SJSA1 (cell line): ENCODE measurements around the gene USP40. TPM values are rescaled to one million over a fixed set of nuclear protein-coding genes. Genes with fewer than 3 reads are reported as not detected.

Experiments used
- DNase-seq, 2 experiments: peaks; one replicate each; pipeline ENCODE4 v3.0.0-alpha.2; 2015 to 2020; ENCODE audit warnings: low spot score in 2 of 2, low read depth in 1 of 2
- H3K27ac ChIP-seq: fragments of 250-450 bp; sonication (Bioruptor Pico); 2 replicates; pipeline ENCODE4 v1.5.1; 2020; ENCODE audit warnings: mild to moderate bottlenecking, moderate library complexity
- H3K27me3 ChIP-seq: fragments of 250-450 bp; sonication (Bioruptor Pico); replicated peaks from 2 replicates; pipeline ENCODE4 v1.5.1; 2020; ENCODE audit warnings: mild to moderate bottlenecking, moderate library complexity
- H3K36me3 ChIP-seq: fragments of 250-450 bp; sonication (Bioruptor Pico); 2 replicates; pipeline ENCODE4 v1.5.1; 2020; ENCODE audit warnings: mild to moderate bottlenecking
- H3K4me1 ChIP-seq: fragments of 250-450 bp; sonication (Bioruptor Pico); replicated peaks from 2 replicates; pipeline ENCODE4 v1.6.1; 2021; ENCODE audit warnings: mild to moderate bottlenecking
- H3K4me3 ChIP-seq: fragments of 250-450 bp; sonication (Bioruptor Pico); 2 replicates; pipeline ENCODE4 v1.5.1; 2020; ENCODE audit warnings: mild to moderate bottlenecking
- H3K9me3 ChIP-seq: fragments of 250-450 bp; sonication (Bioruptor Pico); replicated peaks from 2 replicates; pipeline ENCODE4 v1.5.1; 2020; ENCODE audit warnings: mild to moderate bottlenecking
- total RNA-seq: library from RNA; depleted of rRNA; stranded (reverse); fragments of >200 nt; shearing (Covaris generic); gene quantifications from 2 replicates; pipeline ENCODE4 v1.2.3, GENCODE V29; 2014

The USP40 gene
- total RNA-seq, 1 experiment from 2014 or later: 25.4 TPM

DNA sequence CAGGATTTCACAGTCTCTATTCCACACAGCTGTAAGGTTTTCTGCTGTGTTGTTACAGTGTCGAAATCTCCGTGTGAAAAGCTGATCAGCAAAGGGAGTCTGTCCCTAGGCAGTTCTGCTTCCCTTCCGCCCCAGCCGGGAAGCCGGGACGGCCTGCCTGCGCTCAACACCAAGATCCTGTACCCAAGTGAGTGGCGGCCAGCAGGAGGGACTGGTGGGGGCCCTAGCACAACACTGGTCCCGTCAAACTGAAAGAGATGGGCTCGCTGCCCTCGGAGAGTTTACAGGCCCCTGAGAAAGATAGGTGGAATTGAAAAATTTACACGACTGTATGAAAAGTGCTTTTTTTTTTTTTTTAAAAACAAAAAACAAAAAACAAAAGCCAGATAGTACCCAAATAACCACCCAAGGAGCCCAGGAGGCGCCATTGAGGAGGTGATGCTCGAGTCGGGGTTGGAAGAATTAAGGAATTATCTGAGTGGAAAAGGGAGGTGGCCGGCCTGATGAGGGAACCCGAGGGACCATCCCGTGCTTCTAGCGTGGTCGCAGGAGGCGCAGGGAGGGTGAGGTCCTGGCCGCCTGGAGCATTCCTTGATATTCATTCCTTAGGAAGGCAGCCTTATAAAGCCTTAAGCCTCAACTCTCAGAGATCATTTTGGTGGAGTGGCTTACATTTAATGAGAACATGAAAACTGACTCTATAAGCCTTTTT is 115.6 kb downstream of the USP40 start:
- no peak overlapping the region for H3K4me3 ChIP-seq
- H3K27me3 ChIP-seq: no peaks in the 10 kb centered on the region
- DNase-seq: no peak
- H3K36me3 ChIP-seq: peaks cover 81% of the 10 kb centered on the region
- no peaks in the 10 kb centered on the region for H3K9me3 ChIP-seq
- H3K4me1 ChIP-seq: 0 out of 2 replicates have a peak, but pooled peaks cover 5% of the 10 kb centered on the region
- no peak overlapping the region for H3K27ac ChIP-seq

DNA sequence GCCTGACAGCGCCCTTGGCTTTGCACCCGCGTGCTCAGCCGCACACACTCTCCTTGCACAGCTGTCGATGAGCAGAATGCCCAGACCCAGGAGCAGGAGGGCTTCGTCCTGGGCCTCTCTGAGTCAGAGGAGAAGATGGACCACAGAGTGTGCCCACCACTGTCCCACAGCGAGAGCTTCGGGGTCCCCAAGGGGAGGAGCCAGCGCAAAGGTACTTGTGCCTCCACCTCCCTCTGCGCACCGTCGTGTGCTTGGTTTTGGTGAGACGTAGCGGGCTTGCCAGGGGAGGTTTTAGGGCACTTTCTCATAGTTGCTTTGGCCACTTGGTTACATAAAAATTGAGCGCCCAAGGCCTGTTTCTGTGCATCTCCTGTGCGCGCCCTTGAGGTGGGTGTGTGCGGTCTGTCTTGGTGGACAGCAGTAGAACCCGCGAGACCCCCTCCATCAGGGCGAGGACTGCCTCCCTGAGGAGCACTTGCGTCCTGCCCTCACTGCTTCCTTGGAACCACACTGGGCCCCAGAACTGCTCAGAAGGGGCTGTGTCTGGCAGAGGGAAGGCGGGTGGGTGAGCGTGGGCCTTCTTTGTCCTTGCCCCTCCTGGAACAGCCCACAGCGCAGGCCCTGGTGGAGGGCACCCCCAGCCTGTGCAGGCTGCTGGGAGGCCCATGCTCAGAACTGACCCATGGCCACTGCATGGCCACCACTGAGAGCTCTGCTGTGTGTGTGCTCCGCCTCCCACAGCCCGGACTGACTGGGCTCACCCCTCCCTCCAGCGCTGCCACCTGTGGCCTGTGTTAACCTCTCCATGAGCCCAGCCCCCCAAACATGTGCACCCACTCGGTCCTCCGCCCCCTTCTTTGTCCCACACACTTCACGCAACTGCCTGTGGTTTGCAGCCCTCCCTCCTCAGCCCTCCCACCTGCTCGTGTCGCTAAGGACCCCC is 116.4 kb downstream of the USP40 start:
- H3K4me3 ChIP-seq: no peak overlapping the region
- H3K27me3 ChIP-seq: no peaks in the 10 kb centered on the region
- H3K4me1 ChIP-seq: 0 out of 2 replicates have a peak, but pooled peaks cover 5% of the 10 kb centered on the region
- peak in 1 of 2 experiments; percentile 36 for DNase-seq
- peaks cover 81% of the 10 kb centered on the region for H3K36me3 ChIP-seq
- H3K27ac ChIP-seq: no peak overlapping the region
- H3K9me3 ChIP-seq: no peaks in the 10 kb centered on the region

DNA sequence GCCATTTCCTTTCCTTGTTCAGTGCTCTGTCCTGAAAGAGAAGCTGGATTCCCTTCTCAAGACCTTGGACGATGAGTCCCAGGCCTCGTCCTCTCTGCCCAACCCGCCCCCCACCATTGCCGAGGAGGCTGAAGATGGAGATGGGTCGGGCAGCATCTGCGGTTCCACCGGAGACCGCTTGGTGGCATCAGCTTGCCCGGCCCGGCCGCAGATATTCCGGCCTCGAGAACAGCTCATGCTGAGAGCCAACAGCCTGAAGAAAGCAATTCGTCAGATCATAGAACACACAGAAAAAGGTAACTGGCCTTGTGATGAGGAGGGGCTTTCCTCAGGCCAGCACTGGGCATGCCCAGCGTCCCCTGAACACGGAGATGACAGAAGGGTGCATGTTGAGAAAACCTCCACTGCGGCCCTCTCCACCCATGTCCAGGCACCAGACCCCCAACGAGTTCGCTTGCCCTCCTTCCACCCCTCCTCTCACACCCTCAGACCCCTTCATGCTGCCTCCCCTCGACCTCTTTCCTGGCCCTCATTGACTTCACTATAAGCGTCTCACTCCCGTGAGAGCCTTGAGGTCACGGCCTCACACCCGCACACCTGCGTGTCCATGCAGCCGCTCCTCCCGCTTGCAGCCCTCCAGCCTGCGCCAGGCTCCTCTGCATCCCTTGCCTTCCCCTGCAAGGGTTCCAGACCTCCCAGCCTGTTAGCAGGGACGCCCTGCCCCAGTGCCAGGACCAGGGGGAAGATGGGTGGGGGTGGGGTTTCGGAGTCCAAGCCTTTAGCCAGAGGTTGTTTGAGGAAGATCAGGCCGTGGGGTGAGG is 117.3 kb downstream of the USP40 start:
- Histone ChIP-seq H3K27ac (no peak overlapping the region; the same call in 1 of the 2 replicates), H3K4me1 (0 out of 2 replicates have a peak, but pooled peaks cover 5% of the 10 kb centered on the region), H3K27me3 (no peaks in the 10 kb centered on the region), H3K36me3 (peaks cover 82% of the 10 kb centered on the region), H3K9me3 (no peaks in the 10 kb centered on the region), H3K4me3 (no peak overlapping the region)
- DNase-seq: peak; percentile 23 to 64

DNA sequence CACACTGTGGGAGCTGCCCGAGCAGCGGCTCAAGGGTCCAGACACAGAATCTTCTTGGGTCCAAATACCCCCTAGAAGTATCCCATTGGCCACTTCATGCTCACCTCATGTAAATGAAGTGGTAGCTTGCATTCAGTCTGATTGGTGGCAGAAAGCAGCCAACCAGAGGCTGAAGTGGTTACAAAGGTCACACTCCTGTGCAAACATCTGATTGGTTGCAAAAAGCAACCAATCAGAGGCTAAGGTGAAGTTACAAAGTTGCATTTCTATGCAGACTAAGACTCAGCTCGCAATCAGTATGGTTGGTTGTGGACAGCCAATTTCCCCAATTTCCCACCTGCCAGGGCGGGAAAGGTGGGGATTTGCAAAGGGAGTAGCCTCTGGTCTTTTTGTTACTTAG is 118.0 kb downstream of the USP40 start:
- H3K27me3 ChIP-seq: no peaks in the 10 kb centered on the region
- 0 out of 2 replicates have a peak, but pooled peaks cover 5% of the 10 kb centered on the region for H3K4me1 ChIP-seq
- H3K27ac ChIP-seq: no peak overlapping the region; the same call in 1 of the 2 replicates
- H3K9me3 ChIP-seq: no peaks in the 10 kb centered on the region
- H3K4me3 ChIP-seq: no peak overlapping the region
- H3K36me3 ChIP-seq: peaks cover 83% of the 10 kb centered on the region
- DNase-seq: no peak

DNA sequence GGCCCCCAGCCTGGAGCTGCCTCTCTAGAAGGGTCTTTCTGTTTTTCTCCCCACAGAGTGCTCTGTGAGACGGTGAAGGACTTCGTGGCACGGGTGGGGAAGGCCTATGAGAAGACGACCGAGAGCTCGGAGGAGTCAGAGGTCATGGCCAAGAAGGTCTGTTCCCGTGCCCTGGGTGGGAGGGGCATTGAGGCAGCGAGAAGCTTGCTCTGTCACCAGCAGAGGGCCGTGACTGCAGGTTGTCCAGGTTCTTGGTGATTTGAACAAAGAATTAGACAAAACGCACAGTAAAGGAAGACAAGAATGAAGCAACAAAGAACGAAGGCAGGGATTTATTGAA is 118.4 kb downstream of the USP40 start:
- no peak for DNase-seq
- H3K4me3 ChIP-seq: no peak overlapping the region
- H3K27ac ChIP-seq: no peak overlapping the region

DNA sequence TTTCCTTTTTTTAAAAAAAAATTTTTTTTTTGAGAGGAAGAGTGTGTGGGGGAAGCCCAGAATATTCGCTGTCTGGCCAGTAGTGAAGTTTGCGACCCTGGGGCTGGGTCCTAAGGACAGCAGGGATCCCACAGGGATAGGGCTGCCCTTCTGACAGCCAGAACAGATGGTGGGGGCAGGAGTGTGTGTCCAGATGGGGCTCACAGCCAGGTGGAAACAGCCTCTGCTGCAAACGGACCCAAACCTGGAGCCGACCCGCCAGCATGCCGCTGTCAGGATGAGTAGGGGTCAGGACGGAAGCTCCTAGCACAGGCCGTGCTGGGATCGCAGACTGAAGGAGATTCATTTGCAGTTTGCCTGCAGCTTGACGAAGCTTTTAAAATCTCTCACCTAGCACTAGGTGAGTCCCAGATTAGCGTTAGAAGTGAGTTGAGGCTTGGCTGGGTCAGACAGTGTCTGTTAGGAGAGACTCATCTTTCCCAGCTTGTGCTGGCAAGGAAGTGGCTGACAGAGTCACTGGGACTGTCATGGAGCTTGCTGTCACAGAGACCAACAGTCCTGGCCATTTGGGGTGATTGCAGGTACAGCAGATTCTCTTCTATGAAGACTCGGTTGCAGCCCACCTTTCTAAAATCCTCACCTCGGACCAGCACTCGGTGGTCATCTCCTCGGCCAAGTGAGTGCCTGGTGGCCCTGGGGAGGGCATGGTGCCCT is 118.9 kb downstream of the USP40 start:
- DNase-seq: no peak
- Histone ChIP-seq H3K27me3 (no peaks in the 10 kb centered on the region), H3K27ac (no peak overlapping the region), H3K4me1 (0 out of 2 replicates have a peak, but pooled peaks cover 5% of the 10 kb centered on the region), H3K4me3 (no peak overlapping the region), H3K36me3 (peaks cover 85% of the 10 kb centered on the region), H3K9me3 (no peaks in the 10 kb centered on the region)

More for the DNA sequence above, 118.4 kb downstream of the USP40 start:
- H3K27me3 ChIP-seq: no peaks in the 10 kb centered on the region
- H3K36me3 ChIP-seq: peaks cover 83% of the 10 kb centered on the region
- H3K4me1 ChIP-seq: 0 out of 2 replicates have a peak, but pooled peaks cover 5% of the 10 kb centered on the region
- no peaks in the 10 kb centered on the region for H3K9me3 ChIP-seq

DNA sequence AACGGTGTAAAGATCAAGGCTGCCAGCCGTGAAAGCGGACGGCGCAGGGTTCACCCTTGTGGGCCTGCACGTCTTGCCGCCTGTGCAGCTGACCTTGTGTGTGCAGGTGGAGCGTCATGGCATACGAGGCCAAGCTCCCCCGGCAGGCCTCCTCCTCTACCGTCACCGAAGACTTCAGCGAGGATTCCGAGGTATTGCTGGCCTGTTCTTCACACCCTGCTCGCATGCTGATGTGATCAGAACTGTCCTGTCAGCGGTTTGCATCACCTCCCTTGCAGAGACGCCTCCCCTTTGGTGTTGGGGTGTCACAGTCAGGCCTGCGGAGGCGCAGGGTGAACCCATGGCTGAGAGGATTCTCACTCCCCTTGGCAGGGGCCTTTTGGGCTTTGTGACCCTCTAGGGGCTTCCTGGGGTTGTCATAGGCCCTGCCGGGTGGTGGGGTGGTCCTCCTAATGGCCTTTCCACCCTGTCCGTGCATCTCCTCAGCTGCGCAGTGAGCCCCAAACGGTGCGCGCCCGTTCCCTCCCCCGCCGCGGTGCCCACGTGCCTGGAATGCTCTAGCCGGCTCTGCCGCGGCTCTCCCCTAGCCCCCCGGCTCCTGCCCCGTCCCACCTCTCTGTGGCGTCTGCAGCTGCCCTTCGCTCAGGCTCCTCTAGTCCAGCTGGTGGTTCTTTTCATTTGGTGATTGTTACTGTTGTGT is 119.8 kb downstream of the USP40 start:
- peak in 1 of 2 experiments; percentile 25 for DNase-seq
- Histone ChIP-seq H3K27ac (no peak overlapping the region), H3K4me3 (no peak overlapping the region), H3K27me3 (no peaks in the 10 kb centered on the region), H3K36me3 (peaks cover 82% of the 10 kb centered on the region), H3K9me3 (no peaks in the 10 kb centered on the region), H3K4me1 (0 out of 2 replicates have a peak, but pooled peaks cover 5% of the 10 kb centered on the region)

DNA sequence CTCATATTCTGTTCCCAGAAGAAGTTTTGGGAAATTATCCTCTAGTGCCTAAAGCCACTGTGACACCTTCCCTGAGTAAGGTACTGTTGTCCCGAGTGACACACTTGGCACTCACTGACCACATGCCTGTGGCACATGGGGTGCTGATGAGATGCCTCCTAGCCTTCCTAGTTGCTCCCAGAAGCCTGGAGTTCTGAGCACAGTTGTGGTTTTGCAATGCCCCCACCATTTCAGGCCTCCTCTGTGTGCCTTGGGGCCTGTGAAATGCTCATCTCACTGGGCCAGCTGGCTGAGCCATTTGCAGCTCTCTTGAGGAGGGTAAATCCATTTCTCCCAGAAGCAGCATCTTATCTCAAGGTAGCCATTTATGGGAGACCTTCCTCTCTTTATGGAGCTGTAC is 120.5 kb downstream of the USP40 start:
- H3K9me3 ChIP-seq: no peaks in the 10 kb centered on the region
- peak in 1 of 2 experiments; percentile 15 for DNase-seq
- peaks cover 82% of the 10 kb centered on the region for H3K36me3 ChIP-seq
- no peaks in the 10 kb centered on the region for H3K27me3 ChIP-seq
- H3K4me1 ChIP-seq: 0 out of 2 replicates have a peak, but pooled peaks cover 5% of the 10 kb centered on the region
- H3K4me3 ChIP-seq: no peak overlapping the region
- H3K27ac ChIP-seq: no peak overlapping the region

DNA sequence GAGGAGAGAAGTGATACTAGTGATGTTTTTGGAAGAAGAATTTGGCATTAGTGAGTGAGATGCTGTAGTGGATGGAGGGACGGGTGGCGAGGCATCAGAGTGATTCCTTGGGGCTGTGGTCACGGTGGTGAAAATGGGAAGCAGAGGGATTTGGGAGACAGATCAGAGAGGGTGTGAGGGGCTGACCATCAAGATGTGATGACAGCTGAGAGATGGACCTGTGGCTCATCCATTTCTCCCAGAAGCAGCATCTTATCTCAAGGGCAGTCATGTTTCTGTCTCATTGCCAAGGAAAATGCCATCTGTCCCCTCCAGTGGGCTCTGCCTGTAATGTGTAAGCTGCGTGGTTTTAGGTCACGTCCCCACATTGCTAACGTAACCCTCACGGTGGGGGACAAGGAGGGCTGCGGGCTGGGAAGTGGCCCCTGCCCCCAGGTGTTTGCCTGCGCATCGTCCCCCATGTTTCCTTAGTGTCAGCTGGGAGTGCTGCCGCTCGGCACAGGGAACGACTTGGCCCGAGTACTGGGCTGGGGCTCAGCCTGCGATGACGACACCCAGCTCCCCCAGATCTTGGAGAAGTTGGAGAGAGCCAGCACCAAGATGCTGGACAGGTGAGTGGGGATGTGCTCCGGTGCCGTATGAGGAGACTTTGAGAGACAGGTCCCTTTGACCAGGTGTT is 121.3 kb downstream of the USP40 start:
- Histone ChIP-seq H3K4me3 (no peak overlapping the region), H3K27me3 (no peaks in the 10 kb centered on the region), H3K36me3 (peaks cover 81% of the 10 kb centered on the region), H3K27ac (no peak overlapping the region), H3K4me1 (0 out of 2 replicates have a peak, but pooled peaks cover 5% of the 10 kb centered on the region), H3K9me3 (no peaks in the 10 kb centered on the region)
- no peak for DNase-seq

DNA sequence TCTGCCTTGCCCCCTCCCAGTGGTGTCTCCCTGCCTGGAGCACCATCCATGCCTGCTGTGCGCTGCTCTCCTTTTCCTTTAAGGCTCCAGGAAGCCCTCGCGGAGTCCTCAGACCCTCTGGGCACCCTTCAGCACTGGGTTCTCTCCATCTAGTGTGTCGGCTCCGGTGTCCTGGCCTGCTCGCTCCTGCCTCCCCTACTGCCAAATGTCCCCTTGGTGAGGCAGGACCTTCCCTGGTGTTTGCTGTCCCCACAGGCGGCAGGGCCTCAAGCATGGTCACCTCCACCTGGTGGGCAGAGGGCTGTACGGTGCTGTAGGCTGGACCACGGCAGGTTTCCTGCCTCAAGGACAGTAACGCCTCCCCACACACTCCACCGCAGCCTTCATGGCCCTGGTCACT is 122.1 kb downstream of the USP40 start:
- H3K27ac ChIP-seq: no peak overlapping the region

DNA sequence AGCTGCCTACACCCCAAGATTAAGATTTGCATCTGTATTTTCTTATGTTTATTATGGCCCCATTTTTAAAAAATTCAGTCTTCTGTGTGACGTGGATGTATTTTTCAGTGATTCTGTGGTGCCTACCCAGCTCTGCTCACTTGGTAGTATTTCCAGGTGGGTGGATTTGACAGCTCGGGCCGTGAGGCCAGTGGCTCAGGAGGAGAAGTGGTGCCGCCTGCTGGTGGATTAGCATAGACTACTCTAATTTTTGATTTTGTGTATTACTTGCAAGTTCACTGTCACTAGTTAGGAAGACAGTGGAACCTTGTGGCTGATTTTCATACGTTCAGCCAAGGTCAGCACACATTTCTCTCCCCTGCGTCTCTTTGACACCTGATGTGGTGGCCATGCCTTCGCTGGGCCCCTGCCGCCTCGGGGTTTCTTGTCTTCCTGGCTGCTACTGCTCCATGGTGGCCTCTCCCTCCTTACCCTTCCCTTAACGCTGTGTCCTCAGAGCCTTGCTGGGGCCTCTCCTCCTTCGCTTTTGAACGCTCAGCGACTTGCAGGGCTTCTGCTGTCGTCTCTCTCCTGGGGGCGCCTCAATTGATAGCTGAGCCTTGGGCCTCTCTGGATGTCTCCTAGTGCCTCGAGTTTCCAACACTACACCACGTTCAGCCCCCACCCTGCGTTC is 122.9 kb downstream of the USP40 start:
- Histone ChIP-seq H3K4me3 (no peak overlapping the region), H3K36me3 (peaks cover 75% of the 10 kb centered on the region), H3K4me1 (no peaks in the 10 kb centered on the region), H3K9me3 (no peaks in the 10 kb centered on the region), H3K27ac (no peak overlapping the region), H3K27me3 (no peaks in the 10 kb centered on the region)
- peak; percentile 52 to 76 for DNase-seq

More for the DNA sequence above, 122.1 kb downstream of the USP40 start:
- Histone ChIP-seq H3K9me3 (no peaks in the 10 kb centered on the region), H3K27me3 (no peaks in the 10 kb centered on the region), H3K4me3 (no peak overlapping the region), H3K4me1 (0 out of 2 replicates have a peak, but pooled peaks cover 5% of the 10 kb centered on the region), H3K36me3 (peaks cover 77% of the 10 kb centered on the region)
- DNase-seq: no peak

DNA sequence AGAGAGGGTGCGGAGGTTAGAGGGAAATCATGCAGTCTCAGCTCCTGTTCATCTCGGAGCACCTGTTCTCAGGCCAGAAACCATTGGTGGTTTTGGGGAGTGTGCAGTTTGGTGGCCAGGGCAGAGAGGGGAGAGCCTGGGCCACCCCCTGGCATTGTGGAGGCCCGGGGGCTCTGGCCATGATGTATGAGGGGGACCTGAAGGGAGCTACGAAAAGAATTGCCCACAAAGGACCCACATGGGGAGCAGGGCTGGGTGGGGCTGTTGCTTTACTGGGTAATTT is 124.6 kb downstream of the USP40 start:
- Histone ChIP-seq H3K4me1 (no peaks in the 10 kb centered on the region), H3K36me3 (peaks cover 77% of the 10 kb centered on the region), H3K9me3 (no peaks in the 10 kb centered on the region), H3K27me3 (no peaks in the 10 kb centered on the region), H3K4me3 (no peak overlapping the region), H3K27ac (no peak overlapping the region)
- DNase-seq: no peak
